ENCODE measurements around the gene RNFT2.

RNFT2 gene

DNA sequence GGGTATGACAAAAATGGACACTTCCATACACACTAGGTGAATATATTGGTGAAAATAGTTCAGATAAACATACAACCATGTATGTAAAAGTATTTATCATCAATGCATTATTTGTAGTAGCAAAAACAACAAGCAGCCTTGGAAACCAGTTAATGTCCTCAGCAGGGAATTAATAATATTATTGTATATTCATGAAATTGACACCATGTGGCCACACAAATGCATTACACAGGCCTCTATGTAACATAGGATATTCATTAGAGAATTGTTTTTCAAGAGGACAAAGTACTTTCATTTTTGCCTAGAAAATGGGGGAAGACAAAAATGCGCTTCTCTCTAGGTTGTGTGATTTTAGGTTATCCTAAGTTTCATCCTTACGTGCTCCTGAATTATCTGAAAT, 24.6 kb upstream of the RNFT2 start:
- Histone ChIP-seq H3K4me3 (ENCODE audit: low read depth, low read length) (no peak overlapping the region), H3K27me3 (peaks cover 2% of the 10 kb centered on the region; the same call in 1 of the 2 replicates), H3K36me3 (no peaks in the 10 kb centered on the region), H3K9me3 (no peaks in the 10 kb centered on the region), H3K4me1 (peaks cover 16% of the 10 kb centered on the region)
- no peak for DNase-seq
- TF ChIP-seq, protein P1, sequence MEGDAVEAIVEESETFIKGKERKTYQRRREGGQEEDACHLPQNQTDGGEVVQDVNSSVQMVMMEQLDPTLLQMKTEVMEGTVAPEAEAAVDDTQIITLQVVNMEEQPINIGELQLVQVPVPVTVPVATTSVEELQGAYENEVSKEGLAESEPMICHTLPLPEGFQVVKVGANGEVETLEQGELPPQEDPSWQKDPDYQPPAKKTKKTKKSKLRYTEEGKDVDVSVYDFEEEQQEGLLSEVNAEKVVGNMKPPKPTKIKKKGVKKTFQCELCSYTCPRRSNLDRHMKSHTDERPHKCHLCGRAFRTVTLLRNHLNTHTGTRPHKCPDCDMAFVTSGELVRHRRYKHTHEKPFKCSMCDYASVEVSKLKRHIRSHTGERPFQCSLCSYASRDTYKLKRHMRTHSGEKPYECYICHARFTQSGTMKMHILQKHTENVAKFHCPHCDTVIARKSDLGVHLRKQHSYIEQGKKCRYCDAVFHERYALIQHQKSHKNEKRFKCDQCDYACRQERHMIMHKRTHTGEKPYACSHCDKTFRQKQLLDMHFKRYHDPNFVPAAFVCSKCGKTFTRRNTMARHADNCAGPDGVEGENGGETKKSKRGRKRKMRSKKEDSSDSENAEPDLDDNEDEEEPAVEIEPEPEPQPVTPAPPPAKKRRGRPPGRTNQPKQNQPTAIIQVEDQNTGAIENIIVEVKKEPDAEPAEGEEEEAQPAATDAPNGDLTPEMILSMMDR (IDR thresholded peaks at IDR 0.05; ENCODE audit: low read depth, low read length) = no peak; the same call in 1 of the 2 replicates

DNA sequence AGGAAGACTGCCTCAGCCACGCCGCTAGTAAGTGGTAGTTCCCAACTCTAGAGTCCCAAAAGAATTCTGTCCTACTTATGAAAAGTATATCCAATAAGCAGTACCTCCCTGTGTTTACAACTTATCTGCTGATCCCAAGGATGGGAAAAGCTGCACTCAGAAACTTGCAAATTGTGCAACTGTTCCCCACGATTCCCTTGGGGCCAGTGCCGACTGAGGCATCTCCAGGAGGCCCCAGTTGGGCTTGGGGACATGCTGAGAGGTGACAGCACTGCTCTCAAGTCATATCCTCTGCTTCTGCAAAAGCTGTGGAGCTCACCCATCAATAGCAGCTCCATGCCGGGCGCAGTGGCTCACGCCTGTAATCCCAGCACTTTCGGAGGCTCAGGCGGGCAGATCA, 23.9 kb upstream of the RNFT2 start:
- no peak for DNase-seq
- H3K27me3 ChIP-seq = peaks cover 2% of the 10 kb centered on the region; the same call in 1 of the 2 replicates
- no peaks in the 10 kb centered on the region for H3K36me3 ChIP-seq
- TF ChIP-seq, protein P1 (IDR thresholded peaks at IDR 0.05; ENCODE audit: low read depth, low read length) = no peak
- peaks cover 16% of the 10 kb centered on the region for H3K4me1 ChIP-seq
- no peak overlapping the region for H3K4me3 ChIP-seq (ENCODE audit: low read depth, low read length)
- no peaks in the 10 kb centered on the region for H3K9me3 ChIP-seq

DNA sequence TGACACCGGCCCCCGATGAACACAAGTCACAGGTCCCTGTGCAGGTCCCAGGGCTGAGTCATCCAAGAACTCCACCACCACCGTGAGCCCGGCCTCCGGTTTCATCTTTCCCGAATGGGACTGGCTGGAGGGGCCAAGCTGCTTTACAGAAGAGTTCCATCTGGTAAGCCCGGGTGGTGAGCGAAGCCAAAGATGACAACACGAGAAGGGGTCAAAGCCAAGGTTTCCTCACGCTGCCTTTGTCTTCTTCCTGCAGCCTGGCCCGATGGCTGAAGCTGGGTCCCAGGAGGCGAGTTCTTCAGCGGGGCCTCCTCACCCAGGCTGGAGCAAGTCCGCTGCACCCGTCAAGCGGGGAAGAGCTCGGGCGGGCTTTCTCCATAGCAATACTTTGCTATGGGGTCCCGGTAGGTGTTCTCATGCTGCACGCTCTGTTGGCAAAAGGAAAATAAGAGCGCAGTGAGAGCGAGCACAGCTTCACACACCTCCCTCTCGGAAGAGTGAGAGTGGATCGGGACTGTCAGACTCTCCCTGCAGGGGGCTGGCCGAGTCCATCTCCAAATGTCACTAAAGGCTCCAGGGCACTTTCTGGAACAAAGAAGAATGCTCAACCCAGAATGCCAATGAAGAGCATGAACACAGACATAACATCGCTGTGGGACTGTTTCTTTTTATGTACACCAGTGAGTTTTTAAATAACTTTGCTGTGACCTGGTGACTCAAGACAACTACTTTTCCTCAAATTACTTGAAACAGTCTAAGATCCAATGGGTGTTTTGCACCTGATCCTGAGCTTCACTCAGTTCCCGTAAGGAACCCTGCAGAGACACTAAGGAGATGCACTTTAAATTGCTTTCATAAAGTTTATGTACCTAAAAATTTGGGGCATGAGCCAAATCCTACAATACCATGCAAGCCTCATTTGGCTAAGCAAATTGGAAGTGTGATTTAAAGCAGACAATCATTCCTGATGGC, 20.4 kb upstream of the RNFT2 start:
- Histone ChIP-seq H3K27me3 (no peaks in the 10 kb centered on the region), H3K36me3 (peaks cover 5% of the 10 kb centered on the region), H3K4me3 (ENCODE audit: low read depth, low read length) (no peak overlapping the region), H3K9me3 (no peaks in the 10 kb centered on the region), H3K4me1 (peaks cover 6% of the 10 kb centered on the region)
- no peak for DNase-seq
- TF ChIP-seq, protein P1 (IDR thresholded peaks at IDR 0.05; ENCODE audit: low read depth, low read length) = no peak

DNA sequence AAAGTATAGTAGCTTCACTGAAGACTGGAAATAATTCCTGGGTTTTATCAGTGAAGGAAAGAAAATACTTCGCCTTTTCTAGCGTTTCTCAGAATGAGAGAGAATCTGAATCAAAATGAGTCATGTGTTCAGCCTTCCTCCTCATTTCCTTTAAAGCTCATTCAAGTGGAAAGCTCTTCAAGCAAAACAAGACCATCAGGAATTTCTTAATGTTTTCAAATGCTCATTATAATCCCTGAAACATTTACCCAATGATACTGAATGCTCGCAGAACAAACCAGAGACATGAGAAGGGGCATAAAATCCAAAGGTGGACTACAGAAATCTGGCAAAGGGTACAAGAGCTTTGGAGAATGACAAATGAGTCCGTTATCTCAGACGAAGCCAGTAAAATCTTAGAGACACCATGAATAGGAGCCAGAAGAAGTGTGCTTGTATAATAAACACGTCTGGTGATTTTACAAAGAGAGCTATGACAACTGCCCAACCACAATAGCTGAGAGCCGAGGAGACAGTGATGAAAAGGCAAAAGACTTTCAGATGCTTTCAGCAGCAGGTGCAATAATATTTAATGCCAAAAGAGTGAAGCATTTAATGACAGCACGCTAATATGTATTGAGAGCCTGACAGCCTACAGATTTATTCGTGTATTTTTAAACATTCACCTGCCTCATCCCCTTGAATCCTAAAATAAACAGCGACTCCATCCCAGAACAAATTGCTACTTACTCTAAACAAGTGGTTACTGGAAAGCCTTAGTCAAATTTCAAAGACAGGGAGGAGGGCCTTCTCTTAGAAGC, 19.3 kb upstream of the RNFT2 start:
- TF ChIP-seq, protein P1 (IDR thresholded peaks at IDR 0.05; ENCODE audit: low read depth, low read length) = no peak
- Histone ChIP-seq H3K27me3 (no peaks in the 10 kb centered on the region), H3K36me3 (peaks cover 6% of the 10 kb centered on the region), H3K9me3 (no peaks in the 10 kb centered on the region), H3K4me1 (no peaks in the 10 kb centered on the region), H3K4me3 (ENCODE audit: low read depth, low read length) (no peak overlapping the region)
- no peak for DNase-seq

DNA sequence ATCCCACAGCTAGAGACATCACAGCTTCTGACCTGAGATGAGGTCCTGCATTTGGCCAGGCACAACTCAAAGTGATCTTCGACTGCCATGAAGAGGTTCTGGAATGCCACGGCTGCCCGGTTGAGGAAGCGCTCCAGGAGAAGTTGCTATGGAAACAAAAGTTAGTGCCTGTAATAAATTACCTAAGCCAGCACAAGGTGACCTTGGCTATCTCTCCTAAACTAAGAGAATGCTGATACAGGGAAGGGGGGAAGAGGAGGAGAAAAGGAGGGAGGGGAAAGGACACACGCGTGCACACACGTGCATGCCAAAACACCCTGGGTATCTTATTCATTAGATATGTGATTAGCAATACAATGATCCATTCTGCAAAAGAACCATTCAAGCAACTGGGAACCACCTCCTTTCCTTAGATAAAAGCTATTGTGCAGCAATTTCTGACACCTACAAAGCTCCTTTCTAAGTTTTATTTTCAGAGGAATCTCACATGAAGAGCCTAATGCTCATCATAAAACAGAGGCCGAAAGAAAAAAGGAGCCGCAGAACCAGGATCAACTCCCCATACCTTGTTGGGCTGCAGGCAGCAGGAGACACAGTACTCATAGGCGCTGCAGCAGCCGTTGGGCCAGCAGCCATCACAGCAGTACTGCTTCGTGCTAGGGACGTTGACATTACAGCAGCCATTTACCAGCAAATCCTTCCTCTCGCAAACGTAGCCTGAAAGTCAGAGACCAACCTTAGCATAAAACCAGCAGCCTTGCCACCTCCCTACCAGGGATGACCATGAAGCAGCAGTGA, 18.2 kb upstream of the RNFT2 start:
- no peak for DNase-seq
- no peaks in the 10 kb centered on the region for H3K27me3 ChIP-seq
- peaks cover 6% of the 10 kb centered on the region for H3K36me3 ChIP-seq

More for the DNA sequence above, 18.2 kb upstream of the RNFT2 start:
- H3K4me1 ChIP-seq = no peaks in the 10 kb centered on the region
- TF ChIP-seq, protein P1 (IDR thresholded peaks at IDR 0.05; ENCODE audit: low read depth, low read length) = no peak
- no peak overlapping the region for H3K4me3 ChIP-seq (ENCODE audit: low read depth, low read length)
- no peaks in the 10 kb centered on the region for H3K9me3 ChIP-seq

Data from BE2C (cell line).